Stimulated activated memory B cell treated with anti-CD40 and anti-IgM and Interleukin-4, amounts not matched to agents 10 μg/mL and 1 μg/mL and 100 μg/mL, for 72 hours (primary cell): Measurements from ENCODE around the gene ATP7B.
"Not testable (repeated sequence)": the region's sequence is repeated elsewhere in the genome, so short reads cannot be mapped to it uniquely, and the experiment has no call there.

Source experiments
- ATAC-seq: fragments of 150-1000 bp; cut with Tn5 transposase; 2 replicates; pipeline ENCODE4 v1.10.0; 2021
- H3K27ac Mint-ChIP-seq: one replicate; pipeline ENCODE4 v1.8.0; 2022; ENCODE audit warnings: mild to moderate bottlenecking, mixed read lengths
- H3K27me3 Mint-ChIP-seq: one replicate; pipeline ENCODE4 v1.8.0; 2022; ENCODE audit warnings: mixed read lengths
- H3K36me3 Mint-ChIP-seq: one replicate; pipeline ENCODE4 v1.8.0; 2022; ENCODE audit warnings: mixed read lengths
- H3K4me1 Mint-ChIP-seq: one replicate; pipeline ENCODE4 v1.8.0; 2022; ENCODE audit warnings: mixed read lengths
- H3K4me3 Mint-ChIP-seq: one replicate; pipeline ENCODE4 v1.8.0; 2022; ENCODE audit warnings: mild to moderate bottlenecking, moderate library complexity, mixed read lengths
- H3K9me3 Mint-ChIP-seq: one replicate; pipeline ENCODE4 v1.8.0; 2022; ENCODE audit warnings: mixed read lengths

The ATP7B gene

DNA sequence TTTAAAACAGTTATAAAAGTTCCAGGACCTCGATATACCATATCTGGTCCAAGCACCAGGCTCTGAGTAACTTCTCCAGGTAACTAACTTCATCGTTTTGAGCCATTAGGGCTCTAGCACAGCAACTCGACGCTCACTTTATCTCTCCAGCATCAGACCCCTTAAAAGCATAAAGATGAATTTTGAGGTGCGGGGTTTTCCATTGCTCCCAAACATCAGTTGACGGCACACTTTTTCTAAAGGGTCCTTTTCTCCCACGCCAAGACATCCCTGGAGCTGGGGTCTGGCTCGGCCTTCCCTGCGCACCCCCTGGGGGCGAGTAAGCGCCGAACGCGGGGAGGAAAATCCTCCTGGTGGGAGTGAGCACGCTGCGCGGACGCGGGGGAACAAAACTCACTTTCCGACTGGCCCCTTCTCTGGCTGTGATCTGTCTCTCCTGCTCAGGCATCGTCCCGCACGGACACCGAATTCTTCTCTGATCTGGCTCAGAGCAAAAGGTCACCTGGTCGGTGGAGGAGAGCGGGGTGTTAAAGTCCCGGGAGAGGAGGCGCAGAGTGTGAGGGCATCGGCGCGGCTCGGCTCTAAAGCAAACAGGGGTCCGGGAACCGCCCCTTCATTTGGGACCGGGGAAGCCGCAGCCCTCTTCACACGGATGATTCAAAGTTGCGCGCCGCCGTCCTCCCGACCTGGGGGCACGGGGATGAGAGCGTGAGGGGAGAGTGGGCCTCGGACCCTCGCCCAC lies at the start of gene ATP7B:
TSS of gene ATP7B (minus strand) at position 561 of the 742 bp plus-strand sequence. CDS start at position 448, 113 bp downstream.
- Mint-ChIP-seq H3K9me3 (no peaks in the 10 kb centered on the region), H3K27me3 (peaks cover 50% of the 10 kb centered on the region), H3K4me3 (peak within 1 kb of the TSS; percentile 90), H3K4me1 (peaks cover 11% of the 10 kb centered on the region), H3K36me3 (peaks cover 6% of the 10 kb centered on the region), H3K27ac (peak within 1 kb of the TSS; percentile 91)
- peak; percentile 18 for ATAC-seq

DNA sequence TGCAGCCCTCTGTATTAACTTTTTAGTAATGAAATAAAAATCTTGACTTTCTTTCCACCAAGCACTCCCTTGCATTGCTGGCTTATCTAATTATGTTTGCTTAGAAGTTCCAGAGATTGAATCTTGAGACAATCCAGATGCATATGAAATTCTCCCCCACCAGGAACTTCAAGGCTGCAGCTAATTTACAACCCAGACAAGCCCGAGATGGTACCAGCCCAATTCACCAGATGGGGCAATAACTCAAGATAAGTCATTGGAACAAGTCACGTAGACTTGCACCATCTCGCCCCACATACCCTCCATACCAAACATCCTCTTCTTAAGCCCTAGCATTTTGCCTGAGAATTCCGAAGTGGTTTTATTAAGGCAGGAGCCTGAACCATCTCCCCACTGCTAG lies 42.2 kb upstream of the ATP7B start:
- no peaks in the 10 kb centered on the region for H3K27me3 Mint-ChIP-seq
- H3K36me3 Mint-ChIP-seq, result no peaks in the 10 kb centered on the region
- no peak overlapping the region for H3K27ac Mint-ChIP-seq
- no peak for ATAC-seq
- peaks cover 2% of the 10 kb centered on the region for H3K9me3 Mint-ChIP-seq
- H3K4me3 Mint-ChIP-seq, result no peak overlapping the region
- no peaks in the 10 kb centered on the region for H3K4me1 Mint-ChIP-seq

DNA sequence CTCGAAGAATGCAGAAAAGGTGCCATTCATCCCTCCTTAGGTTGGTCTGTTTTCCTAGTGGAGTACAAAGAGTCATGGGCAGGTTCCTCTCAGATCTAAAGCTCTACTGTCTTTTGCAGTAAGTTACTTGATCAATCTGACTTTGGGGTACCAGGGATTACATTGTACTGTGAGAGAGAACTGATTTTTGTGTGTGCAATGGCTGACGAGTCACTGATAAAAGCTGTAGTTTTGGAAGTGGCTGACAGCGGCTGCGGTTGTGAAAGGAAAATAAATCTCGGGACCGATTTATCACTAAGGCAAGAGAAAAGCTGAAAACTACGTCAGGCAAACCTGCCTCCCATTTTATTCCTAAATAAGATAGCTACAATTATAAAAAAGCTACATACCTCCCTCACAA lies 40.1 kb upstream of the ATP7B start:
- no peak overlapping the region for H3K27ac Mint-ChIP-seq
- no peaks in the 10 kb centered on the region for H3K36me3 Mint-ChIP-seq
- H3K4me3 Mint-ChIP-seq, result no peak overlapping the region
- no peaks in the 10 kb centered on the region for H3K27me3 Mint-ChIP-seq
- H3K9me3 Mint-ChIP-seq, result peaks cover 5% of the 10 kb centered on the region
- ATAC-seq, result no peak
- H3K4me1 Mint-ChIP-seq, result no peaks in the 10 kb centered on the region

DNA sequence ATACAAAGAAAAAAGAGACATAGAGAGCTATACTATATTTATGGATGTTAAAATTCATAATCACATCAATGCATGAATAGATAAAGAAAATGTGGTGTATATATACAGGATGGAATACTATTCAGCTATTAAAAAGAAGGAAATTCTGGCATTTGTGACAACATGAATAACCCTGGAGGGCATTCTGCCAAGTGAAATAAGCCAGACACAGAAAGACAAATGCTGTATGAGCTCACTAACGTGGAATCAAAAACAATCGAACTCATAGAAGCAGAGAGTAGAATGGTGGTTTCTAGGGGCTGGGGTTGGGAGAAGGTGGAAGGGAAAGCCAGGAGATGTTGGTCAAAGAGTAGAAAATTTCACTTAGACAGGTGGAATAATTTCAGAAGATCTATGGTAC lies 37.3 kb upstream of the ATP7B start:
- no peak overlapping the region for H3K27ac Mint-ChIP-seq
- no peak overlapping the region for H3K4me3 Mint-ChIP-seq

DNA sequence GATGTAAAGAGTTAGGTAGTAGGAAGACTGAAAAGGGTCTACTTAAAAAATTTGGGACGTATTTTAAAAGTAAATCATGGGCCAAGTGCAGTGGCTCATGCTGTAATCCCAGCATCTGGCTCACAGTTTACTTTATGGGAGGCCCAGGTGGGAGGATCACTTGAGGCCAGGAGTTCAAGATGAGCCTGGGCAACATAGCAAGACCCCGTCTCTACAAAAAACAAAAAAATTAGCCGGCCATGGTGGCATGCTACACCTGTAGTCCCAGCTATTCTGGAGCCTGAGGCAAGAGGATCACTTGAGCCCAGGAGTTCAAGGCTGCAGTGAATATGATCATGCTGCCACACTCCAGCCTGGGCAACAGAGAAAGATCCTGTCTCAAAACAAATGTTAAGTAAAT lies 36.2 kb upstream of the ATP7B start:
- no peaks in the 10 kb centered on the region for H3K4me1 Mint-ChIP-seq
- no peak overlapping the region for H3K27ac Mint-ChIP-seq
- no peak overlapping the region for H3K4me3 Mint-ChIP-seq
- peaks cover 5% of the 10 kb centered on the region for H3K9me3 Mint-ChIP-seq
- ATAC-seq, result no peak
- H3K36me3 Mint-ChIP-seq, result peaks cover 13% of the 10 kb centered on the region
- no peaks in the 10 kb centered on the region for H3K27me3 Mint-ChIP-seq

More for the DNA sequence above, 37.3 kb upstream of the ATP7B start:
- H3K27me3 Mint-ChIP-seq, result no peaks in the 10 kb centered on the region
- H3K4me1 Mint-ChIP-seq, result no peaks in the 10 kb centered on the region
- peaks cover 10% of the 10 kb centered on the region for H3K36me3 Mint-ChIP-seq
- no peak for ATAC-seq
- H3K9me3 Mint-ChIP-seq, result peaks cover 5% of the 10 kb centered on the region

DNA sequence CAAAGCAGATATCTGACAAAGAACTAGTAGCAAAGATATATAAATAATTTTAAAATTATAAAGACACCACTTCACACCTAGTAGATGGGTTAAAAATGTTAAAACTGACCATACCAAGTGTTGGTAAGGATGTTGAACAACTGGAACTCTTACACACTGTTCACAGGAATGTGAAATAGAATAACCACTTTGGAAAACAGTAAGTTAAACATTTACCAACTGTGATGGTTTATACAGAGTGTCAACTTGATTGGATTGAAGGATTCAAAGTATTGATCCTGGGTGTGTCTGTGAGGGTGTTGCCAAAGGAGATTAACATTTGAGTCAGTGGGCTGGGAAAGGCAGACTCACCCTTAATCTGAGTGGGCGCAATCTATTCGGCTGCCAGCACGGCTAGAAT lies 32.4 kb upstream of the ATP7B start:
- Mint-ChIP-seq H3K27ac (no peak overlapping the region), H3K4me1 (no peaks in the 10 kb centered on the region), H3K36me3 (peaks cover 36% of the 10 kb centered on the region), H3K9me3 (peaks cover 12% of the 10 kb centered on the region), H3K4me3 (no peak overlapping the region), H3K27me3 (no peaks in the 10 kb centered on the region)
- ATAC-seq, result no peak

DNA sequence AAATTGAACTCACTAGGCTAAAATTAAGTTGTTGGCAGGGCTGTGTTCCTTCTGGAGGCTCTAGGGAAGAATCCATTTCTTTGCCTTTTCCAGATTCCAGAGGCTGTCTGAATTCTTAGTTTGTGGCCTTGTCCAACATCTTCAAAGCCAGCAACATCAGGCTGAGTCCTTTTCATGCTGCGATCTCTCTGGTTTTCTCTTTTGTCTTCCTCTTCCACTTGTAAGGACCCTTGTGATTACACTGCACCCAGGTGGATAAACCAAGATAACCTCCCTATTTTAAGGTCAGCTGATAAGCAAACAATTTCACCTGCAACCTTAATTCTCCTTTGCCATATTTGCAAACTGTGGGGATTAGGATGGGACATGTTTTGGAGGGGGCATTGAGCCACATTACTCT lies 24.8 kb upstream of the ATP7B start:
- H3K36me3 Mint-ChIP-seq, result peaks cover 35% of the 10 kb centered on the region
- H3K9me3 Mint-ChIP-seq, result peaks cover 7% of the 10 kb centered on the region
- ATAC-seq, result no peak
- H3K27me3 Mint-ChIP-seq, result no peaks in the 10 kb centered on the region
- no peak overlapping the region for H3K27ac Mint-ChIP-seq
- H3K4me1 Mint-ChIP-seq, result no peaks in the 10 kb centered on the region
- H3K4me3 Mint-ChIP-seq, result no peak overlapping the region

DNA sequence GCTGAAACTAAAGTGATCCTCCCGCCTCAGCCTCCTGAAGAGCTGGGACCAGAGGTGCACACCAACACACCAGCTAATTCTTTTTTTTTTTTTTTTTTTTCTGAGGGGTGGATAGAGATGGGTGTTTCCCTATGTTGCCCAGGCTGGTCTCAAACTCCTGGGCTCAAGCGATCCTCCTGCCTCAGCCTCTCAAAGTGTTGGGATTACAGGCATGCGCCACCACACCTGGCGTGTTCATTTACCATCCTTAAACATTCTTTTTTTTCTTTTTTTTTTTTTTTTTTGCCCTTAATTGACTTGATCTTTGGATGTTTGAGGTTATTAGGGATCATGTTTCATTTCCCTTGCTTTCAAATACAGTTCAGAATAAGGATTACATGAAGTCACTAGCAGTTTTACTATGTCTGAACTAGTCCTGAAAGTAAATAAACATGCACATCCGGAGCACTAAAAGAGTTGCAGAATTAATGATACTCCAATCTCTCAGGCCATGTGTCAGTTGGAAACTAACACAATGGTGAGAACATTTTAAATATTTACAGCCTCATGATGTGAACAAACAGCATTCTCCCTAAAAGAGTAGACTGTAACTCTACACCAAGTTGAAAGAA lies 23.5 kb upstream of the ATP7B start:
- no peak for ATAC-seq
- Mint-ChIP-seq H3K9me3 (peaks cover 7% of the 10 kb centered on the region), H3K27me3 (no peaks in the 10 kb centered on the region), H3K4me1 (no peaks in the 10 kb centered on the region), H3K36me3 (peaks cover 42% of the 10 kb centered on the region), H3K27ac (no peak overlapping the region), H3K4me3 (no peak overlapping the region)

DNA sequence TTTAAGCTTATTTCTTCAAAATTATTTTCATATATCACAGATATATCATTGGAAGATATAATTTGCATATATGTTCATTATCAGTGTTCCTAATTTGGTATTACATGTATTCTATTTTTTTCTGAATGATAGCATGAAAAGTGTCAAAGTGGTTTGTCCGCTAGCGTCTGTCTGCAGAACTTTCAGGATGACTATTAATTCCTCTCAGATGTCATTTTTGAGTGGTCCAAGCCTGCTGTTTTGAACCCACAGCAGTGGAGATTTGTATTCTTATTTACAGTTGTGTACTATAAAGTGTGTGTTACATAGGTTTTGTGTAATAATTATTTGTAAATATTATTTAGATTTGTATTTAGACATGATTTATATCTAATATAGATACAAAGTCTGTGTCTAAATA lies 21.8 kb upstream of the ATP7B start:
- peaks cover 42% of the 10 kb centered on the region for H3K36me3 Mint-ChIP-seq
- H3K27ac Mint-ChIP-seq, result no peak overlapping the region
- peaks cover 3% of the 10 kb centered on the region for H3K9me3 Mint-ChIP-seq
- ATAC-seq, result no peak
- H3K4me3 Mint-ChIP-seq, result no peak overlapping the region
- no peaks in the 10 kb centered on the region for H3K27me3 Mint-ChIP-seq
- peaks cover 6% of the 10 kb centered on the region for H3K4me1 Mint-ChIP-seq

DNA sequence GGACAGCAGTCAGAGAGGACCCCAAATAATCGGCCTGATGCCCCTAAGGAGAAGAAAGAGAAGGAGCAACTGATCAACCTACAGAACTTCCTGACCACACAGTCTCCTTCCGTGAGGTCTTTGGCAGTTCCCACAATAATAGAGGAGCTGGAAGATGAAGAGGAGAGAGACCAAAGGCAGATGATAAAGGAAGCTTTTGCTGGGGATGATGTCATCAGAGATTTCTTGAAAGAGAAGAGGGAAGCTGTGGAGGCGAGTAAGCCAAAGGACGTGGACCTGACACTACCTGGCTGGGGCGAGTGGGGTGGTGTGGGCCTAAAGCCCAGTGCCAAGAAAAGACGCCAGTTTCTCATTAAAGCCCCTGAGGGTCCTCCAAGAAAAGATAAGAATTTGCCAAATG lies 19.2 kb upstream of the ATP7B start:
- H3K9me3 Mint-ChIP-seq, result peaks cover 13% of the 10 kb centered on the region
- not testable (repeated sequence) for H3K27me3 Mint-ChIP-seq, H3K27ac Mint-ChIP-seq, ATAC-seq, H3K4me3 Mint-ChIP-seq
- peaks cover 59% of the 10 kb centered on the region for H3K36me3 Mint-ChIP-seq
- peaks cover 25% of the 10 kb centered on the region for H3K4me1 Mint-ChIP-seq

DNA sequence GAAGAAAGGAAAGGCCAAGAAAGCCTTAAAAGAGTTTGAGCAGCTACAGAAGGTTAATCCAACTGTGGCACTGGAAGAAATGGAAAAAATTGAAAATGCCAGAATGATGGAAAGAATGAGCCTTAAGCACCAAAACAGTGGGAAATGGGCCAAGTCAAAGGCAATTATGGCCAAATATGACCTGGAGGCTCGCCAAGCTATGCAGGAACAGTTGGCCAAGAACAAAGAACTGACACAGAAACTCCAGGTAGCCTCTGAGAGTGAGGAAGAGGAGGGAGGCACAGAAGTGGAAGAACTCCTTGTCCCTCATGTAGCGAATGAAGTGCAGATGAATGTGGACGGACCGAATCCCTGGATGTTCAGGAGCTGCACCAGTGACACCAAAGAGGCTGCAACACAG lies 18.3 kb upstream of the ATP7B start:
- peaks cover 29% of the 10 kb centered on the region for H3K4me1 Mint-ChIP-seq
- no peaks in the 10 kb centered on the region for H3K27me3 Mint-ChIP-seq
- H3K36me3 Mint-ChIP-seq, result peaks cover 62% of the 10 kb centered on the region
- no peak overlapping the region for H3K27ac Mint-ChIP-seq
- ATAC-seq, result no peak
- H3K4me3 Mint-ChIP-seq, result no peak overlapping the region
- H3K9me3 Mint-ChIP-seq, result peaks cover 13% of the 10 kb centered on the region

DNA sequence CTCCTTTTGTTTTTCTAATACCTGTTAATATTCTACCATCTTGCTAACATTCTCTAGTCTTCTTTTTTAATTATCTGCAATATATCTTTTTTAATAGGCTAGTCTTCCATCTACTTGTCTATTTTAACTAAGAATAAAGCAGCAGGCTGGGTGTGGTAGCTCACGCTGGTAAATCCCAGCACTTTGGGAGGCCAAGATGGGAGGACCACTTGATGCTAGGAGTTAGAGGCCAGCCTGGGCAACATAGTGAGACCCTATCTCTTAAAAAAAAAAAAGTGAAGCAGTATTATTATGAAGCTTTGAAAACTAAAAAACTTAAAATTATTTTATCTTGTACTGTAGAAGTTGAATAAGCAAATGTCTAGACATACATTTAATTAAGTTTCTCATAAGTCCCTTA lies 16.6 kb upstream of the ATP7B start:
- H3K4me1 Mint-ChIP-seq, result peaks cover 29% of the 10 kb centered on the region
- H3K27me3 Mint-ChIP-seq, result no peaks in the 10 kb centered on the region
- ATAC-seq, result no peak
- peaks cover 13% of the 10 kb centered on the region for H3K9me3 Mint-ChIP-seq
- peaks cover 75% of the 10 kb centered on the region for H3K36me3 Mint-ChIP-seq
- no peak overlapping the region for H3K27ac Mint-ChIP-seq
- no peak overlapping the region for H3K4me3 Mint-ChIP-seq

DNA sequence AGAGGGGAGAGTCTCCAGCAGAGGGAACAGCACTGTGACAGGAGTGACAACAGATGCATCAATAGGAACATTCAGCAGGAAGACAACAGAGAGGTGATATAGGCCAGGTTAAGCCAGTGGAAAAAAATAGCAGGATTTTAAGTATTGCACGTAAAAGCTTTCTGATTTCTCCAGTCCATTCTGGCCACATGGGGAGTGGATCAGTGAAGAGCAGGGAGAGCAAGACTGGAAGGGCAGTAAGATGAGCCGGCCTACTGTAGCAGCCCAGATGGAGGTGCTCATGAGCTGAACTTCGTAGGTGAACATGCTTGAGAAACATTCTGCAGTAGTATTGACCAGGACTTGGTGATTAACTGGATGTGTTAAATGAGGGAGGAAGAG lies 15.0 kb upstream of the ATP7B start:
- no peak overlapping the region for H3K4me3 Mint-ChIP-seq
- peaks cover 81% of the 10 kb centered on the region for H3K36me3 Mint-ChIP-seq
- H3K27ac Mint-ChIP-seq, result no peak overlapping the region
- peaks cover 13% of the 10 kb centered on the region for H3K9me3 Mint-ChIP-seq
- no peaks in the 10 kb centered on the region for H3K27me3 Mint-ChIP-seq
- peaks cover 29% of the 10 kb centered on the region for H3K4me1 Mint-ChIP-seq
- ATAC-seq, result no peak

DNA sequence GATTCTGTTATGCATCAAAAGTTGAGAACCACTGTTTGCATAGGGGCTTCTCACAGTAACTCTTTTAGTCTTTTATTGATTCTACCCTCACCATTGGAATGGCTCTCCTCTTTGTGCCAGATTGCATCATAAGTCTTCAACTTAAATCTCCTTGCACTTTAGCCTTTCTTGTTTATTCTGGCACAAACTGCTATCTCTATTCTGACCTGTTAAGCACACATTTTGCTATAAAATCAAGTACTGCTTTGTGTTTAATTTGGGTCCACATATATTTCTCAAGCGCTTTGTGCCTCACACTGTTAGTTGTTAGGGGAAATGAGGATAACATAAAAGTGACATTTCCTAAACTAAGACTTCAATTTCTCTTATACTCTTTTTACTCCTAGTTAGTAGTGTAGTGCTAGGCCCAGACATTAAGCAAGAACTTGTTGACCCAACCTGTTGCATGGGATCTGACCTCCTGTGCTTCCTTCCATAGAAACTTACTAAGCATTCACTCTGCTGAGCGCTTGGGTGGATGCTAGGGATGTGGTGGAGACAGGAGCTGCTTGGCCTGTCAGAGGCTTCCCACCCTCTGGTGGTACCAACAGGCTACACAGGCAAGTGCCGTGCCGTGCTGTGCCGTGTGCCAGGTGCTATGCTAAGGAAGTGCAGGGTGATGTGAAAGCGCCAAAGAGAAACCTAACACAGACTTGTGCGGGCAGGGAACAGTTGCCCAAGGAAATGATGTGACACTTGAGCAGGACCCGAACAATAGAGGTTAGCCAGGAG lies 14.4 kb upstream of the ATP7B start:
- no peak overlapping the region for H3K27ac Mint-ChIP-seq
- peaks cover 13% of the 10 kb centered on the region for H3K9me3 Mint-ChIP-seq
- no peaks in the 10 kb centered on the region for H3K27me3 Mint-ChIP-seq
- ATAC-seq, result no peak
- H3K4me3 Mint-ChIP-seq, result no peak overlapping the region
- H3K36me3 Mint-ChIP-seq, result peaks cover 83% of the 10 kb centered on the region
- H3K4me1 Mint-ChIP-seq, result peaks cover 29% of the 10 kb centered on the region

DNA sequence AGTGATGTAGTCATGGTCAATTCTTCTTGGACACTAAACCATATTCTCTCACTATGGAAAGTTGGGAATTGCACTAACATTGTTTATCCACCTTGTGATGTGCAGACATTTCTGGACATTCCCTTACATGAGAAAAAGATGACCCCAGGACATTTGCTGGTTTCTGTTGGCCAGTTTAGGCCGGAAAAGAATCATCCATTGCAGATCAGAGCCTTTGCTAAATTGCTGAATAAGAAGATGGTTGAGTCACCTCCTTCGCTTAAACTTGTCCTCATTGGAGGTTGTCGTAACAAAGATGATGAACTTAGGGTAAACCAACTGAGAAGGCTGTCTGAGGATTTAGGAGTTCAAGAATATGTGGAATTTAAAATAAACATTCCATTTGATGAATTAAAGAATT lies 13.2 kb upstream of the ATP7B start, which contains the start of gene UTP14C:
TSS of gene UTP14C (plus strand) at position 211 of the 400 bp plus-strand sequence. CDS start 4,114 bp downstream, outside the sequence.
- Mint-ChIP-seq H3K4me3 (no peak within 1 kb of the TSS), H3K27me3 (no peaks in the 10 kb centered on the region), H3K36me3 (peaks cover 83% of the 10 kb centered on the region), H3K27ac (no peak within 1 kb of the TSS), H3K9me3 (peaks cover 13% of the 10 kb centered on the region), H3K4me1 (peaks cover 33% of the 10 kb centered on the region)
- ATAC-seq, result no peak
